Effector memory CD4-positive, alpha-beta T cell (primary cell): ENCODE data around the gene DRG2.

Source experiments
- DNase-seq, 3 donors: peaks; one replicate each; pipeline ENCODE4 v3.0.0-alpha.2; 2020
- H3K27ac ChIP-seq: 2 replicates; pipeline ENCODE4 v1.7.0; 2013; ENCODE audit warnings: mild to moderate bottlenecking, low read length, moderate library complexity; ENCODE audit not compliant: insufficient read depth, poor library complexity, severe bottlenecking
- H3K27me3 ChIP-seq: replicated peaks from 2 replicates; pipeline ENCODE4 v1.7.0; 2013; ENCODE audit warnings: mild to moderate bottlenecking, low read length; ENCODE audit not compliant: insufficient read depth, control insufficient read depth, poor library complexity, severe bottlenecking
- H3K36me3 ChIP-seq: 2 replicates; pipeline ENCODE4 v1.7.0; 2013; ENCODE audit warnings: mild to moderate bottlenecking, low read length, moderate library complexity; ENCODE audit not compliant: control insufficient read depth, insufficient read depth
- H3K4me1 ChIP-seq: 2 replicates; pipeline ENCODE4 v1.7.0; 2013; ENCODE audit warnings: low read length, mild to moderate bottlenecking; ENCODE audit not compliant: control insufficient read depth, insufficient read depth, poor library complexity, severe bottlenecking
- H3K4me3 ChIP-seq: 2 replicates; pipeline ENCODE4 v1.7.0; 2013; ENCODE audit warnings: low read length, low read depth, mild to moderate bottlenecking; ENCODE audit not compliant: insufficient read depth, poor library complexity, severe bottlenecking
- H3K9me3 ChIP-seq: 2 replicates; pipeline ENCODE4 v1.7.0; 2013; ENCODE audit warnings: mild to moderate bottlenecking, low read length, moderate library complexity; ENCODE audit not compliant: control insufficient read depth

The DRG2 gene

GRCh38 chr17:18111330-18111971, 23.7 kb downstream of the DRG2 start:
- no peak for DNase-seq
- H3K27me3 ChIP-seq = no peaks in the 10 kb centered on the region
- H3K9me3 ChIP-seq = no peaks in the 10 kb centered on the region
- H3K4me3 ChIP-seq = no peak overlapping the region
- no peaks in the 10 kb centered on the region for H3K36me3 ChIP-seq
- H3K27ac ChIP-seq = no peak overlapping the region
- no peaks in the 10 kb centered on the region for H3K4me1 ChIP-seq

DNA sequence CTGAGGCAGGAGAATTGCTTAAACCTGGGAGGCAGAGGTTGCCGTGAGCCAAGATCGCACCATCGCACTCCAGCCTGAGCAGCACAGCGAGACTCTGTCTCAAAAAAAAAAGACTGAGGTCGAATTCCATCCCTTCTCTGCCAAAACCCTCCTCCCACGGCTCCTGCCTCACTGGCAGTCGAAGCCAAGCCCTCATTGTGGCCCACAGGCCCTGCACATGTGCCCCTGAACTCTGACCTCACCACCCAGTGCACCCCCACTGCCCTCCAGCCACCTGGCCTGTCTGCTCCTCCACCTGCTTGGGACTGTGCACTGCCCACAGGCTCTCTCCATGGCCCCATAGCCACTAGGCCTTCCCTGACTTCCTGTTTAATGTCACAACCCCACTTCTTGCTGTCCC, 27.8 kb downstream of the DRG2 start:
- no peak for DNase-seq

DNA sequence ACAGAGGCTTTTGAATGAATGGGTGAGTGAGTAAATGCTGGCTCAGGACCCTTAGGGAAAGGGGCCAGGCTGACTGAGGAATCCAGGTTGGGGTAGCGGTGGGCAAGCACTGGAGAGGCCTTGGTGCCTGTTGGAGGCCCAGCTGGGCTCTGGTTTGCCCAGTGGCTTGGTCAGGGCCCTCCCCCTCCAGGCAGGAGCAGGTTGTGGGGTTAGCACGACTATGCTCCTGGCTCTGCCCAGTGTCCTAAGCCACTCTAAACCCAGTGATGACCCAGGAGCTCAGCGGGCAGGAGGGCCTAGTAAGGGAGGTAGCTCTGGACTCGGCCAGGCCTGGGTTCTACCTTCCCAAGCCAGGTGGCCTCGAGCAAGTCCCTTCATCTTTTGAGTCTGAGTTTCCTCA, 28.3 kb downstream of the DRG2 start:
- Histone ChIP-seq H3K27ac (no peak overlapping the region), H3K4me1 (no peaks in the 10 kb centered on the region), H3K4me3 (no peak overlapping the region), H3K27me3 (no peaks in the 10 kb centered on the region), H3K36me3 (no peaks in the 10 kb centered on the region), H3K9me3 (no peaks in the 10 kb centered on the region)
- no peak for DNase-seq

More for the DNA sequence above, 27.8 kb downstream of the DRG2 start:
- Histone ChIP-seq H3K4me3 (no peak overlapping the region), H3K36me3 (no peaks in the 10 kb centered on the region), H3K9me3 (no peaks in the 10 kb centered on the region), H3K27me3 (no peaks in the 10 kb centered on the region), H3K4me1 (no peaks in the 10 kb centered on the region), H3K27ac (no peak overlapping the region)

GRCh38 chr17:18117533-18117932, 29.8 kb downstream of the DRG2 start:
- no peaks in the 10 kb centered on the region for H3K9me3 ChIP-seq
- no peak overlapping the region for H3K27ac ChIP-seq
- no peak overlapping the region for H3K4me3 ChIP-seq
- no peaks in the 10 kb centered on the region for H3K27me3 ChIP-seq
- no peaks in the 10 kb centered on the region for H3K4me1 ChIP-seq
- no peak for DNase-seq
- no peaks in the 10 kb centered on the region for H3K36me3 ChIP-seq

DNA sequence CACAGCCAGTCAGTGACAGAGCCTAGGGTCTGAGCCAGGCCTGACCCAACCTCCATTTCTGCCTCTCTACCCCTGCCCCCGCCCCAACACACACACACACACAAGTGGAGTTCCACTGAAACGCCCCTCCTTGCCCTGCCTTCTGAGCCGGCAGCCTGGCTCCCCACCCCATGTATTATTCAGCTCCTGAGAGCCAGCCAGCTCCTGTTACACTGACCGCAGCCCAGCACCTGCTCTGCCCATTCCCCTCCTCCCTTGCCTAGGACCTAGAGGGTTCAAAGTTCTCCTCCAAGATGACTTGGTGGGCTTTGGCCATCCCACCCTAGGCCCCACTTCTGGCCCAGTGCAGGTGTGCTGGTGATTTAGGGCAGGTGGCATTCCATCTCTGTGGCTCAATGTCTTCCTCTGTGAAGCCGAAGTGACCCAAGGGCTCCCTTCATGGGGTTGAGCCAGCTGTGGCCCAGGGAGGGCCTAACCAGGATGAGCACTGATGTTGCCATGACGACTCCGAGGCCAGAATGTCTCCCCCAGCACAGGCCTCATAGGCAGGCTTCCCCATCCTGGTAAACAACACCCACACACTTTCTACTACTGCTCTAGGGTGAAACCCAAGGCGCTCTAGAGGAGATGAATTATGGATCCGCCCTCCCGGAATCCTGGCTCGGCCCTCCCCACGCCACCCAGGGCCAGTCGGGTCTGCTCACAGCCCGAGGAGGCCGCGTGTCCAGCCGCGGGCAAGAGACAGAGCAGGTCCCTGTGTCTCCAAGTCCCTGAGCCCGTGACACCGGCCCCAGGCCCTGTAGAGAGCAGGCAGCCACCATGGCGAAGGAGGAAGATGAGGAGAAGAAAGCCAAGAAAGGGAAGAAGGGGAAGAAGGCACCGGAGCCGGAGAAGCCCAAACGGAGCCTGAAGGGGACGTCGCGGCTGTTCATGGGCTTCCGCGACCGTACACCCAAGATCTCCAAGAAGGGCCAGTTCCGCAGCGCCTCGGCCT, 30.5 kb downstream of the DRG2 start:
- DNase-seq = no peak
- Histone ChIP-seq H3K9me3 (no peaks in the 10 kb centered on the region), H3K4me3 (no peak overlapping the region), H3K27ac (no peak overlapping the region), H3K27me3 (no peaks in the 10 kb centered on the region), H3K36me3 (no peaks in the 10 kb centered on the region), H3K4me1 (no peaks in the 10 kb centered on the region)

DNA sequence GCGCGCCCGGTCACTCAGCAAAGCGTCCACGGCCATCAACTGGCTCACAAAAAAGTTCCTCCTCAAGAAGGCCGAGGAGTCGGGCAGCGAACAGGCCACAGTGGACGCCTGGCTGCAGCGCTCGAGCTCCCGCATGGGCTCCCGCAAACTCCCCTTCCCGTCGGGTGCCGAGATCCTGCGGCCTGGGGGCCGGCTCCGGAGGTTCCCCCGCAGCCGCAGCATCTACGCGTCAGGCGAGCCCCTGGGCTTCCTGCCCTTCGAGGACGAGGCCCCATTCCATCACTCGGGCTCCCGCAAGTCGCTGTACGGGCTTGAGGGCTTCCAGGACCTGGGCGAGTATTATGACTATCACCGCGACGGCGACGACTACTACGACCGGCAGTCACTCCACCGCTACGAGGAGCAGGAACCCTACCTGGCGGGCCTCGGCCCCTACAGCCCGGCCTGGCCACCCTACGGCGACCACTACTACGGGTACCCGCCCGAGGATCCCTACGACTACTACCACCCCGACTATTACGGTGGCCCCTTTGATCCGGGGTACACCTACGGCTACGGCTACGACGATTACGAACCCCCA, 31.5 kb downstream of the DRG2 start:
- H3K4me1 ChIP-seq = no peaks in the 10 kb centered on the region
- no peak overlapping the region for H3K4me3 ChIP-seq
- H3K9me3 ChIP-seq = no peaks in the 10 kb centered on the region
- no peak for DNase-seq
- no peak overlapping the region for H3K27ac ChIP-seq
- no peaks in the 10 kb centered on the region for H3K27me3 ChIP-seq
- no peaks in the 10 kb centered on the region for H3K36me3 ChIP-seq

- no peaks in the 10 kb centered on the region for H3K9me3 ChIP-seq
- no peaks in the 10 kb centered on the region for H3K27me3 ChIP-seq
- H3K4me1 ChIP-seq = no peaks in the 10 kb centered on the region
- no peak for DNase-seq
- H3K27ac ChIP-seq = no peak overlapping the region
- no peak overlapping the region for H3K4me3 ChIP-seq
- H3K36me3 ChIP-seq = no peaks in the 10 kb centered on the region
Measured at GRCh38 chr17:18119938-18120337, 32.2 kb downstream of the DRG2 start.

DNA sequence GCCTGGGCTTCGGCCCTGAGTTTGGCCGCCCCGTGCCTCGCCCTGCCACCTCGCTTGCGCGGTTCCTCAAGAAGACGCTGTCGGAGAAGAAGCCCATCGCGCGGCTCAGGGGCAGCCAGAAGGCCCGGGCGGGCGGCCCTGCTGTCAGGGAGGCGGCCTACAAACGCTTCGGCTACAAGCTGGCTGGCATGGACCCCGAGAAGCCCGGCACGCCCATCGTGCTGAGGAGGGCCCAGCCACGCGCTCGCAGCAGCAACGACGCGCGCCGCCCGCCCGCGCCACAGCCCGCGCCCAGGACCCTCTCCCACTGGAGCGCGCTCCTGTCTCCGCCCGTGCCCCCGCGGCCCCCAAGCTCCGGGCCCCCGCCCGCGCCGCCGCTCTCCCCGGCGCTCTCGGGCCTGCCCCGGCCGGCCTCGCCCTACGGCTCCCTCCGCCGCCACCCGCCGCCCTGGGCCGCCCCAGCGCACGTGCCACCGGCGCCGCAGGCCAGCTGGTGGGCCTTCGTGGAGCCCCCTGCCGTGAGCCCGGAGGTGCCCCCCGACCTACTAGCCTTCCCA, 32.8 kb downstream of the DRG2 start:
- Histone ChIP-seq H3K9me3 (no peaks in the 10 kb centered on the region), H3K36me3 (no peaks in the 10 kb centered on the region), H3K27ac (no peak overlapping the region), H3K4me1 (no peaks in the 10 kb centered on the region), H3K27me3 (no peaks in the 10 kb centered on the region), H3K4me3 (no peak overlapping the region)
- no peak for DNase-seq

DNA sequence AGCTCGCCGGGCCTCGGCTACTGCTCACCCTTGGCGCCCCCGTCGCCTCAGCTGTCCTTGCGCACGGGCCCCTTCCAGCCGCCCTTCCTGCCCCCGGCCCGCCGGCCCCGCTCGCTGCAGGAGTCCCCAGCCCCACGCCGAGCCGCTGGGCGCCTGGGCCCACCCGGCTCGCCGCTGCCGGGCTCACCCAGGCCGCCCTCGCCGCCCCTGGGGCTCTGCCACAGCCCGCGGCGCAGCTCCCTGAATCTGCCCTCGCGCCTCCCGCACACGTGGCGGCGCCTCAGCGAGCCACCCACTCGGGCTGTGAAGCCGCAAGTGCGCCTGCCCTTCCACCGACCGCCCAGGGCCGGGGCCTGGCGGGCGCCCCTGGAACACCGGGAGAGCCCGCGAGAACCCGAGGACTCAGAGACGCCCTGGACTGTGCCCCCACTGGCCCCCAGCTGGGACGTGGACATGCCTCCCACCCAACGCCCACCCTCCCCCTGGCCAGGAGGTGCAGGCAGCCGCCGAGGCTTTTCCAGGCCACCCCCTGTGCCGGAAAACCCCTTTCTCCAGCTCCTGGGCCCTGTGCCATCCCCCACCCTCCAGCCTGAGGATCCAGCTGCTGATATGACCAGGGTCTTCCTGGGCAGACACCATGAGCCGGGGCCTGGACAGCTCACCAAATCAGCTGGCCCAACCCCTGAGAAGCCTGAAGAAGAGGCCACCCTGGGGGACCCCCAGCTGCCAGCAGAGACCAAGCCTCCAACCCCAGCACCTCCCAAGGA, 33.6 kb downstream of the DRG2 start:
- H3K27ac ChIP-seq = no peak overlapping the region

More for the DNA sequence above, 33.6 kb downstream of the DRG2 start:
- Histone ChIP-seq H3K4me3 (no peak overlapping the region), H3K36me3 (no peaks in the 10 kb centered on the region), H3K9me3 (no peaks in the 10 kb centered on the region), H3K27me3 (no peaks in the 10 kb centered on the region), H3K4me1 (no peaks in the 10 kb centered on the region)
- no peak for DNase-seq
